ENCODE measurements around the gene PCDH10. TPM values are rescaled to one million over a fixed set of nuclear protein-coding genes. Genes with fewer than 3 reads are reported as not detected.

Gene PCDH10
- total and polyA plus RNA-seq, 2 of the 8 experiments (the other 6 are each of a cell fraction or from before 2014, with no cell fraction given), result 2.2 to 10.0 TPM

DNA sequence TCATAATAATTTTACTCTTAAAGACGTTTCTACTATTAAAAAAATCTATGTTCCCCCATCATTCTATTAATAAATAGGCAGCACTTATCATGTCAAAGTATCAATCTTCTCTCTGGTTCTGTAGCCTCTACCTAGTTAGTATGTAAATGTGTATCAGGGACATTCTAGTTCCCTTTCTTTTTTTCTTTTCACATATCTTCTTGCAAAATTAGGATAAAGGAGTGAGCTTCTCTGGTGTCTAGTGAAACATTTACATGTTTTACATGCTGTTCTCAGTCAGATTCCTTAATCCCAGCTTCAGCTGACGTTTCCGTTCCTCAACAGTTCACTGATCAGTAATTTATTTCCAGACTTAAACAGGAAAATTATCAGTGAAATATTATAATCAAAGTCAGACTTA is 11.8 kb downstream of the PCDH10 start:
- H3K14ac ChIP-seq (ENCODE audit: insufficient read length), result no peak overlapping the region
- no peak overlapping the region for H3K27ac ChIP-seq (ENCODE audit: low read depth, low read length)
- no peak overlapping the region for H2BK12ac ChIP-seq (ENCODE audit: low read depth, low read length)
- no peak overlapping the region for H4K91ac ChIP-seq (replicated peaks; ENCODE audit: insufficient read length, low read length)
- H3K4me1 ChIP-seq (replicated peaks in 1 of 4; ENCODE audit: control insufficient read depth in 3 of 4, insufficient read depth in 4 of 4, low read length in 3 of 4), result no peaks in the 10 kb centered on the region
- no peaks in the 10 kb centered on the region for H4K20me1 ChIP-seq (replicated peaks in 1 of 2; ENCODE audit: control insufficient read depth in 1 of 2, insufficient read depth in 2 of 2, low read length in 2 of 2)
- no peak overlapping the region for H3K18ac ChIP-seq (ENCODE audit: extremely low read depth, low read length)
- no peaks in the 10 kb centered on the region for H3K79me2 ChIP-seq (ENCODE audit: control insufficient read depth in 1 of 2, insufficient read depth in 2 of 2, low read length in 2 of 2)
- no peaks in the 10 kb centered on the region for H3K36me3 ChIP-seq (ENCODE audit: control insufficient read depth in 2 of 4, insufficient read depth in 4 of 4, low read length in 3 of 4)
- DNase-seq (ENCODE audit: low read depth in 1 of 2, low spot score in 2 of 2) (no peak), FAIRE-seq (no peak)
- no peak overlapping the region for H3K4ac ChIP-seq (replicated peaks; ENCODE audit: insufficient read length, low read depth, low read length)
- H3K56ac ChIP-seq (replicated peaks; ENCODE audit: insufficient read length, low read depth, low read length), result no peak overlapping the region
- no peak overlapping the region for H2BK15ac ChIP-seq (ENCODE audit: low read length)
- no peak overlapping the region for H2AK5ac ChIP-seq (ENCODE audit: low read depth, low read length)
- H2BK5ac ChIP-seq (ENCODE audit: low read depth, low read length), result no peak overlapping the region
- no peak overlapping the region for H2AFZ ChIP-seq (ENCODE audit: low read length)
- H3K79me1 ChIP-seq (ENCODE audit: low read depth, low read length), result no peaks in the 10 kb centered on the region
- H3K9ac ChIP-seq (replicated peaks in 1 of 4; ENCODE audit: extremely low read depth in 1 of 4, low read depth in 3 of 4, low read length in 3 of 4), result no peak overlapping the region
- H3K4me2 ChIP-seq (ENCODE audit: insufficient read depth in 1 of 2, low read depth in 2 of 2, low read length in 2 of 2), result no peak overlapping the region
- H3K9me3 ChIP-seq (ENCODE audit: insufficient read depth in 2 of 2, low read depth in 1 of 2, low read length in 1 of 2), result no peaks in the 10 kb centered on the region
- no peak overlapping the region for H3K4me3 ChIP-seq (ENCODE audit: extremely low read depth in 1 of 4, insufficient read depth in 2 of 4, low read depth in 3 of 4, low read length in 4 of 4)
- H2BK120ac ChIP-seq (replicated peaks; ENCODE audit: low read depth, low read length), result no peak overlapping the region
- no peak overlapping the region for H2BK20ac ChIP-seq (ENCODE audit: low read length)
- TF ChIP-seq SP2 (IDR thresholded peaks at IDR 0.05; ENCODE audit: low read length), result no peak
- TF ChIP-seq, protein P1, sequence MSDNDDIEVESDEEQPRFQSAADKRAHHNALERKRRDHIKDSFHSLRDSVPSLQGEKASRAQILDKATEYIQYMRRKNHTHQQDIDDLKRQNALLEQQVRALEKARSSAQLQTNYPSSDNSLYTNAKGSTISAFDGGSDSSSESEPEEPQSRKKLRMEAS (IDR thresholded peaks at IDR 0.05), result no peak
- no peaks in the 10 kb centered on the region for H3K23me2 ChIP-seq (ENCODE audit: low read depth, low read length)
- ChIA-PET CTCF (ENCODE audit: partially characterized antibody) (interaction anchor here (2.1 kb wide), 1 partner anchor 14 kb away, joined by 5 read pairs; no protein-coding TSS in a partner anchor), POLR2A (ENCODE audit: partially characterized antibody) (interaction anchor here (1.1 kb wide), 1 partner anchor 9 kb away, joined by 3 read pairs; no protein-coding TSS in a partner anchor)
- 91% methylated on average over 3 of the region's 3 CpGs; no CpG with 5 or more reads in 1 of the 2 experiments for WGBS, 2 experiments (ENCODE audit: extremely low coverage in 1 of 2, insufficient coverage in 1 of 2, insufficient read length in 1 of 2, insufficient replicate concordance in 2 of 2, low coverage in 1 of 2, low lambda C conversion rate in 2 of 2, missing lambda C conversion rate in 1 of 2)
- no peaks in the 10 kb centered on the region for H3K27me3 ChIP-seq (replicated peaks in 1 of 4; ENCODE audit: control insufficient read depth in 3 of 4, extremely low read depth in 1 of 4, insufficient read depth in 3 of 4, low read length in 3 of 4)
- H4K8ac ChIP-seq (ENCODE audit: extremely low read depth, insufficient read depth, low read length), result no peak overlapping the region
- H3K23ac ChIP-seq (ENCODE audit: insufficient read length), result no peak overlapping the region
- no peak overlapping the region for H4K5ac ChIP-seq (ENCODE audit: insufficient read length, low read depth, low read length)

Measured in H1 (cell line).